GM12878 (cell line): ENCODE data around the gene THAP7. TPM values are rescaled to one million over a fixed set of nuclear protein-coding genes. Genes with fewer than 3 reads are reported as not detected.
"Not testable (repeated sequence)": the region's sequence is repeated elsewhere in the genome, so short reads cannot be mapped to it uniquely, and the experiment has no call there.

ENCODE experiments used
- ATAC-seq: fragments of 200-7000 bp; cut with Tn5 transposase; 3 replicates; pipeline ENCODE4 v1.9.1; 2020; ENCODE audit warnings: mild to moderate bottlenecking, moderate library complexity
- BruUV-seq: library from RNA; stranded (reverse); fragments of 400-500 nt; replicated peaks from 2 replicates; lab custom pipeline; 2021; lab: Mats Ljungman, UMichigan
- CTCF ChIA-PET: fragments of 300-600 bp; sonication (Branson Sonifier 250); formaldehyde crosslinking; extraction: SDS; loops from one replicate; lab custom pipeline; 2021; ENCODE audit warnings: inconsistent platforms; lab: Yijun Ruan, JAX
- POLR2A ChIA-PET: fragments of 350-600 bp; formaldehyde crosslinking; extraction: SDS; loops from one replicate; lab custom pipeline; 2021; ENCODE audit warnings: inconsistent platforms; lab: Charles Lee
- RAD21 ChIA-PET: fragments of 300-600 bp; sonication (Branson Sonifier 250); formaldehyde crosslinking; loops from one replicate; lab custom pipeline; 2023; ENCODE audit warnings: antibody characterized with exemption; ENCODE audit not compliant: unreplicated experiment; lab: Charles Lee
- SMC1A ChIA-PET: fragments of 300-600 bp; sonication (Branson Sonifier 250); formaldehyde crosslinking; loops from one replicate; lab custom pipeline; 2023; ENCODE audit not compliant: unreplicated experiment, uncharacterized antibody; lab: Charles Lee
- DNase-seq: peaks from one replicate; pipeline ENCODE4 v3.0.0-alpha.2; 2011; ENCODE audit warnings: low read depth, low spot score
- FAIRE-seq: peaks from 3 replicates; lab custom pipeline; 2011; peaks lifted over from hg19 to GRCh38; lab: Jason Lieb, UNC
- H2AFZ ChIP-seq: 2 replicates; pipeline ENCODE4 v1.6.0; 2011; ENCODE audit warnings: low read depth, low read length, control low read depth; ENCODE audit not compliant: control insufficient read depth
- H3K27ac ChIP-seq: 2 replicates; pipeline ENCODE4 v1.5.1; 2011; ENCODE audit warnings: control low read depth; ENCODE audit not compliant: control insufficient read depth, insufficient read depth
- H3K27me3 ChIP-seq, 2 experiments: replicated peaks in 1 of 2; 2 replicates each; pipeline versions ENCODE4 v1.6.0 to v1.6.1; 2011; ENCODE audit warnings: low read length in 1 of 2; ENCODE audit not compliant: control insufficient read depth in 2 of 2, insufficient read depth in 2 of 2
- H3K36me3 ChIP-seq, 2 experiments: 2 replicates each; pipeline ENCODE4 v1.5.1; 2011; ENCODE audit warnings: low read length in 1 of 2; ENCODE audit not compliant: control insufficient read depth in 2 of 2, insufficient read depth in 2 of 2
- H3K4me1 ChIP-seq: 2 replicates; pipeline ENCODE4 v1.6.1; 2011; ENCODE audit warnings: mild to moderate bottlenecking, low read length, moderate library complexity, mixed read lengths; ENCODE audit not compliant: control insufficient read depth, insufficient read depth
- H3K4me2 ChIP-seq: 2 replicates; pipeline ENCODE4 v1.6.0; 2011; ENCODE audit warnings: control low read depth; ENCODE audit not compliant: control insufficient read depth, insufficient read depth
- H3K4me3 ChIP-seq: fragments of 200-600 bp; sonication (generic); 2 replicates; pipeline ENCODE4 v1.5.1; 2016
- H3K79me2 ChIP-seq: 2 replicates; pipeline ENCODE4 v1.6.0; 2011; ENCODE audit warnings: low read length; ENCODE audit not compliant: control insufficient read depth, insufficient read depth
- H3K9ac ChIP-seq: 2 replicates; pipeline ENCODE4 v1.8.0; 2011; ENCODE audit warnings: low read length, control low read depth, mixed read lengths; ENCODE audit not compliant: control insufficient read depth, insufficient read depth
- H3K9me3 ChIP-seq: replicated peaks from 3 replicates; pipeline ENCODE4 v1.5.1; 2011; ENCODE audit warnings: mild to moderate bottlenecking, low read length; ENCODE audit not compliant: control insufficient read depth, insufficient read depth
- H4K20me1 ChIP-seq: 2 replicates; pipeline ENCODE4 v1.6.0; 2011; ENCODE audit not compliant: control insufficient read depth, insufficient read depth
- BMI1 ChIP-seq: fragments of 450-650 bp; IDR thresholded peaks from 2 replicates; pipeline ENCODE4 v1.6.1; 2016; ENCODE audit warnings: mild to moderate bottlenecking, moderate library complexity, borderline replicate concordance
- FOXK2 ChIP-seq: fragments of 450-650 bp; IDR thresholded peaks from 2 replicates; pipeline ENCODE4 v1.6.1; 2017; ENCODE audit warnings: mild to moderate bottlenecking, moderate library complexity
- NR2F1 ChIP-seq: fragments of 450-650 bp; conservative IDR thresholded peaks from 2 replicates; pipeline ENCODE4 v1.6.1; 2017; ENCODE audit warnings: mild to moderate bottlenecking
- PML ChIP-seq: IDR thresholded peaks from 2 replicates; pipeline ENCODE4 v1.6.1; 2012; ENCODE audit warnings: low read length, inconsistent platforms
- SREBF1 ChIP-seq: IDR thresholded peaks from 2 replicates; pipeline ENCODE4 v1.6.1; 2012; ENCODE audit warnings: mild to moderate bottlenecking, low read length
- TAF1 ChIP-seq: IDR thresholded peaks from 2 replicates; pipeline ENCODE4 v1.6.1; 2011; ENCODE audit warnings: mild to moderate bottlenecking, low read depth, low read length, borderline replicate concordance
- WGBS: methylation state at CpG from one replicate; pipeline ENCODE4 v1.1.6; 2016; ENCODE audit warnings: low lambda C conversion rate; ENCODE audit not compliant: insufficient replicate concordance, insufficient coverage; ENCODE audit errors: missing lambda C conversion rate; 5-methylcytosine and 5-hydroxymethylcytosine counted together
- in situ Hi-C: fragments of 300-500 bp; cut with MboI; formaldehyde crosslinking; loops from 9 replicates; pipeline ENCODE4 v1.14.3; 2018; ENCODE audit warnings: mixed read lengths
- intact Hi-C: fragments of 100-400 bp; cut with micrococcal nuclease; formaldehyde crosslinking; loops from one replicate; pipeline ENCODE4 v1.14.2; 2022; ENCODE audit not compliant: unreplicated experiment
- polyA plus RNA-seq, 11 experiments: library from polyadenylated mRNA; depleted of rRNA in 4 of 11; unstranded in 6 of 11; stranded (reverse) in 5 of 11; fragments of >200 nt; fragmentation: Nextera tagmentation in 4 of 11; fragmentation: Illumina TruSeq in 1 of 11; extraction: Ambion mirVana in 4 of 11; extraction: Trizol in 1 of 11; gene quantifications; 1 replicate in 1 of 11; 2 replicates in 10 of 11; pipeline versions ENCODE4 v1.2.1 to v1.2.3, GENCODE V29; 2011 to 2016; ENCODE audit warnings: inconsistent platforms in 2 of 11, missing spikeins in 2 of 11, low read depth in 1 of 11
- total RNA-seq, 4 experiments: library from RNA; depleted of rRNA in 3 of 4; stranded (reverse); fragments of >200 nt in 3 of 4; fragmentation: Illumina TruSeq in 1 of 4; extraction: Trizol in 1 of 4; gene quantifications; 2 replicates each; pipeline versions ENCODE4 v1.2.1 to v1.2.3, GENCODE V29; 2013 to 2021
- TF ChIP-seq, protein P1 (sequence below): fragments of 450-650 bp; IDR thresholded peaks from 2 replicates; pipeline ENCODE4 v1.6.1; 2016; ENCODE audit warnings: mild to moderate bottlenecking, moderate library complexity, borderline replicate concordance

THAP7 gene
- total and polyA plus RNA-seq, 10 of the 15 experiments (the other 5 are each of a cell fraction or from before 2014, with no cell fraction given): 0.66 to 58.3 (median 26.3) TPM

DNA sequence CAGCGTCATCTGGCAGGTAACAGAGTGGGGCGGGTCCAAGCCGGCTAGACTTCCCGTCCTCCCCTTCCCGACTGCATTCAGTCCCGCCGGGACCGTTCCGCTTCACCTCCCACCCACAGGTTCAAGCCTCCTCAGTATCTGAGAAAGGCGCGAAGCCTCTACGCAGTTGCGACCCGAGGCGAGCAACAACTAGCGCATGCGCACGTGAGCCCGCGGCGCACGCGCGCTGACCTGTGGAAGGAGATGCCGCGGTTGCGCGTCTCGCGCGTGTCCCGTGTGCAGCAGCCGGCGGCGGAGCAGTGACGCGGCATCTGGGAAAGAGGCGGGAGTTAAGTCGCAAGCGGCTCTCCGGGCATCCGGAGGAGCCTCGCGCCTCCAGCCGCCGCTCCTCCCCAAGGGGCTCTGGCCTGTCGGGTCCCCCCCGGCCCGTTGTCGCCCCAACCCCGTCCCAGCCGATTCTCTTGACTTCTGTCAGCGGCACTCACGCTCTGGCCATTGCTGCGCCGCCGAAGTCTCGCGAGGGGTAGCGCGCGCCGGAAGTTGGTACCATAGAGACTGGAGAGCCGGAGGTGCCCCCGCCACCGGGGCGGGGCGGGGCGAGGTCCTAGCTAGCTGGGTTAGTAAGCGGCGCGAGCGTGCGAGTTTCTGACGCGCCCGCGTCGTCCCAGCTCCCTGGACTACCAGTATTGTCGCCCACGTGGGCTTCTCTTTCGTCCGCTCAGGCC lies at the start of gene THAP7 (continued):
- TF ChIP-seq NR2F1: peak; percentile 29; the same call in 1 of the 2 replicates
- TF ChIP-seq SREBF1: no peak
- TF ChIP-seq TAF1: peak; percentile 93
- peak; percentile 87 for TF ChIP-seq PML

DNA sequence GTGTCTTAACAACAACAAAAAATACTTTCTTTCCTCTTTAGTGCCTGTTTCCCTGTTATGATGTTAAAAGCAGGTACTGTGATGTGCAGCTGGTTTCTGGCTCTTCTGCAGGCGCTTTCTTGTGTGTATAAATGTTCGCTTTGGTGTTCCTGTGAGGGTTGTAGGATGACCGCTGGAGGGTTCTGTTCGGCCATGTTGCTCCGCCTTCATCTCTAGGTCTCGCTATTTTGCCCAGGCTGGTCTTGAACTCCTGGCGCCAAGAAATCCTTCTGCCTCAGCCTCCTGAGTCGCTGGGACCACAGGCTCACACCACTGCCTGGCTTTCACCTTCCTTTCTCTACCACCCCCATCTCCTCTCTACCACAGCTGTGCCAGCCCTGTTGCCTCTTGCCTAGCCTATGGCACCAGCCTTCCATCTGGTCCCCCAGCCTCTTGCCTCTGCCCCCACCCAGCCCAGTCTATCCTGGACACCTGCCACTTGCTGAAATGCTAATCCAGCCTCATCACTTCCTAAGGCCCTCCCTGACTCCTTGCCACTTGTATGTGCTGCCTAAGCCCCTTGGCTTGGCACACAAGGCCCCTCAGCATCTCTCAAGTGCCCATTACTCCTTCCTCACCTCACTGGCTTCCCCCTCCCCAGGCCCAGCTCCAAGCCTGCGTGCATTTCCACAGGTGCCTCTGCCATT lies 49.4 kb upstream of the THAP7 start:
- Histone ChIP-seq H3K79me2 (no peaks in the 10 kb centered on the region), H3K27me3 (no peaks in the 10 kb centered on the region; a peak in 2 of 4 replicates), H3K4me1 (peaks cover 17% of the 10 kb centered on the region), H3K4me2 (no peak overlapping the region; the same call in 1 of the 2 replicates), H3K9me3 (no peaks in the 10 kb centered on the region), H3K36me3 (no peaks in the 10 kb centered on the region), H4K20me1 (no peaks in the 10 kb centered on the region), H2AFZ (no peak overlapping the region), H3K9ac (no peak overlapping the region), H3K27ac (no peak overlapping the region), H3K4me3 (no peak overlapping the region)
- CTCF ChIA-PET: no interaction called here
- TF ChIP-seq, protein P1, sequence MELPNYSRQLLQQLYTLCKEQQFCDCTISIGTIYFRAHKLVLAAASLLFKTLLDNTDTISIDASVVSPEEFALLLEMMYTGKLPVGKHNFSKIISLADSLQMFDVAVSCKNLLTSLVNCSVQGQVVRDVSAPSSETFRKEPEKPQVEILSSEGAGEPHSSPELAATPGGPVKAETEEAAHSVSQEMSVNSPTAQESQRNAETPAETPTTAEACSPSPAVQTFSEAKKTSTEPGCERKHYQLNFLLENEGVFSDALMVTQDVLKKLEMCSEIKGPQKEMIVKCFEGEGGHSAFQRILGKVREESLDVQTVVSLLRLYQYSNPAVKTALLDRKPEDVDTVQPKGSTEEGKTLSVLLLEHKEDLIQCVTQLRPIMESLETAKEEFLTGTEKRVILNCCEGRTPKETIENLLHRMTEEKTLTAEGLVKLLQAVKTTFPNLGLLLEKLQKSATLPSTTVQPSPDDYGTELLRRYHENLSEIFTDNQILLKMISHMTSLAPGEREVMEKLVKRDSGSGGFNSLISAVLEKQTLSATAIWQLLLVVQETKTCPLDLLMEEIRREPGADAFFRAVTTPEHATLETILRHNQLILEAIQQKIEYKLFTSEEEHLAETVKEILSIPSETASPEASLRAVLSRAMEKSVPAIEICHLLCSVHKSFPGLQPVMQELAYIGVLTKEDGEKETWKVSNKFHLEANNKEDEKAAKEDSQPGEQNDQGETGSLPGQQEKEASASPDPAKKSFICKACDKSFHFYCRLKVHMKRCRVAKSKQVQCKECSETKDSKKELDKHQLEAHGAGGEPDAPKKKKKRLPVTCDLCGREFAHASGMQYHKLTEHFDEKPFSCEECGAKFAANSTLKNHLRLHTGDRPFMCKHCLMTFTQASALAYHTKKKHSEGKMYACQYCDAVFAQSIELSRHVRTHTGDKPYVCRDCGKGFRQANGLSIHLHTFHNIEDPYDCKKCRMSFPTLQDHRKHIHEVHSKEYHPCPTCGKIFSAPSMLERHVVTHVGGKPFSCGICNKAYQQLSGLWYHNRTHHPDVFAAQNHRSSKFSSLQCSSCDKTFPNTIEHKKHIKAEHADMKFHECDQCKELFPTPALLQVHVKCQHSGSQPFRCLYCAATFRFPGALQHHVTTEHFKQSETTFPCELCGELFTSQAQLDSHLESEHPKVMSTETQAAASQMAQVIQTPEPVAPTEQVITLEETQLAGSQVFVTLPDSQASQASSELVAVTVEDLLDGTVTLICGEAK: no peak
- TF ChIP-seq FOXK2 (no peak), BMI1 (no peak)
- no TSS peak for BruUV-seq
- FAIRE-seq: no peak
- intact Hi-C loops (no loop called here), in situ Hi-C loops (no loop called here)
- no peak for DNase-seq
- ATAC-seq: no peak
- 49% methylated on average over 9 of the region's 9 CpGs for WGBS
- POLR2A ChIA-PET: no interaction called here
- RAD21 ChIA-PET: interaction anchor here (1.0 kb wide), 1 partner anchor 166 kb away, joined by 3 read pairs; no protein-coding TSS in a partner anchor
- SMC1A ChIA-PET: no interaction called here

DNA sequence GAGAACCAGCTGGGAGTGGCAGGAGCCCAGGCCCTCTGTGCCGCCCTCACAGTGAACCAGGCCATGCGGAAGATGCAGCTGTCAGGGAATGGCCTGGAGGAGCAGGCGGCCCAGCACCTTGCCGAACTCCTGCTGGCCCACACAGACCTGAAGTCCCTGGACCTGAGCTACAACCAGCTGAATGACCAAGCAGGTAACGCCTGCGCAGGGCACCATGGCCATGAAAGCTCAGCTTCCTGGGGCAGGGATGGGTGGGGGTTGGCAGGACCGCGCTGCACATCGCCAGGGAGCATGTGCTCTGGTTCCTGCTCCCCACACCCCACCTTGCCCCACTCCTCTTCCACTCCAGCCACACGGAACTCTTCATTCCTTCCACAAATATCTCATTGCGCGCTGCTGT lies 47.0 kb upstream of the THAP7 start:
- SMC1A ChIA-PET, H4K20me1 ChIP-seq, FAIRE-seq, H3K27me3 ChIP-seq, in situ Hi-C loops, H3K4me2 ChIP-seq, intact Hi-C loops, H2AFZ ChIP-seq, H3K4me3 ChIP-seq, POLR2A ChIA-PET, H3K79me2 ChIP-seq, H3K9ac ChIP-seq, BruUV-seq, H3K27ac ChIP-seq, H3K9me3 ChIP-seq, RAD21 ChIA-PET, CTCF ChIA-PET, ATAC-seq, H3K4me1 ChIP-seq, DNase-seq, H3K36me3 ChIP-seq: not testable (repeated sequence)
- 68% methylated on average over 10 of the region's 12 CpGs for WGBS
